NCI-H524 treated with DMSO at 0.1 percent for 48 hours (cell line): ENCODE data around the gene ASL.
"Not testable (repeated sequence)": the region's sequence is repeated elsewhere in the genome, so short reads cannot be mapped to it uniquely, and the experiment has no call there.

Experiments
- DNase-seq: peaks from one replicate; lab custom pipeline; 2025; lab: John Stamatoyannopoulos, UW

Gene ASL

GRCh38 chr7:66076462-66077329 lies 1.1 kb downstream of the ASL start:
- DNase-seq, result no peak

- no peak for DNase-seq
These were observed 2.4 kb downstream of the ASL start for GRCh38 chr7:66078067-66078466.

GRCh38 chr7:66082083-66082482 lies 6.5 kb downstream of the ASL start:
- no peak for DNase-seq

- no peak for DNase-seq
These were observed 7.3 kb downstream of the ASL start for GRCh38 chr7:66082886-66083415.

GRCh38 chr7:66083677-66084076 lies 8.1 kb downstream of the ASL start:
- no peak for DNase-seq

- DNase-seq, result no peak
These were observed 13.5 kb downstream of the ASL start for GRCh38 chr7:66088861-66089838.

- DNase-seq, result no peak
These were observed 17.0 kb downstream of the ASL start for GRCh38 chr7:66092654-66093053.

- no peak for DNase-seq
These were observed 19.4 kb downstream of the ASL start for GRCh38 chr7:66095010-66095409.

GRCh38 chr7:66099232-66099550 lies 23.6 kb downstream of the ASL start:
- DNase-seq, result no peak

- peak; percentile 15 for DNase-seq
These were observed 24.2 kb downstream of the ASL start for GRCh38 chr7:66099551-66100407.

- no peak for DNase-seq
These were observed 24.9 kb downstream of the ASL start for GRCh38 chr7:66100408-66101050.

- not testable (repeated sequence) for DNase-seq
These were observed 26.5 kb downstream of the ASL start for GRCh38 chr7:66102168-66102567.

- not testable (repeated sequence) for DNase-seq
These were observed 28.4 kb downstream of the ASL start for GRCh38 chr7:66103994-66104393.

GRCh38 chr7:66105263-66105748 lies 29.7 kb downstream of the ASL start:
- DNase-seq, result no peak

GRCh38 chr7:66108410-66108809 lies 32.8 kb downstream of the ASL start:
- not testable (repeated sequence) for DNase-seq

GRCh38 chr7:66110856-66111255 lies 35.2 kb downstream of the ASL start:
- no peak for DNase-seq

- peak; percentile 9 for DNase-seq
These were observed 39.4 kb downstream of the ASL start, which contains the start of gene CRCP for GRCh38 chr7:66114743-66115649. Gene CRCP, plus strand, starts transcription at chr7:66114847. Its CDS starts 116 bp downstream, at chr7:66114963.

GRCh38 chr7:66116680-66117420 lies 41.2 kb downstream of the ASL start:
- not testable (repeated sequence) for DNase-seq

GRCh38 chr7:66118603-66119002 lies 43.0 kb downstream of the ASL start:
- DNase-seq, result no peak
